IMR-90 (cell line): ENCODE data around the gene SYNGR1. TPM values are rescaled to one million over a fixed set of nuclear protein-coding genes. Genes with fewer than 3 reads are reported as not detected.
"Not testable (repeated sequence)": the region's sequence is repeated elsewhere in the genome, so short reads cannot be mapped to it uniquely, and the experiment has no call there.

ENCODE experiments used
- ATAC-seq: fragments of 200-7000 bp; cut with Tn5 transposase; 2 replicates; pipeline ENCODE4 v1.9.1; 2020; ENCODE audit warnings: low read depth, mild to moderate bottlenecking, moderate library complexity
- BruUV-seq: library from RNA; stranded (reverse); fragments of 400-500 nt; replicated peaks from 2 replicates; lab custom pipeline; 2021; lab: Mats Ljungman, UMichigan
- CTCF ChIA-PET: fragments of 300-600 bp; formaldehyde crosslinking; extraction: SDS; loops from one replicate; lab custom pipeline; 2021; ENCODE audit warnings: antibody characterized with exemption; lab: Yijun Ruan, JAX
- POLR2A ChIA-PET: fragments of 300-600 bp; sonication (Branson Sonifier 250); formaldehyde crosslinking; loops from one replicate; lab custom pipeline; 2022; ENCODE audit warnings: antibody characterized with exemption; ENCODE audit not compliant: unreplicated experiment; lab: Charles Lee
- DNase-seq: peaks from one replicate; pipeline ENCODE4 v3.0.0; 2013
- H2AFZ ChIP-seq: replicated peaks from 2 replicates; pipeline ENCODE3; 2013; ENCODE audit warnings: low read length, mild to moderate bottlenecking; ENCODE audit not compliant: poor library complexity
- H2AK5ac ChIP-seq: 2 replicates; pipeline ENCODE4 v1.6.1; 2013; ENCODE audit warnings: low read depth, low read length, inconsistent platforms
- H2AK9ac ChIP-seq: replicated peaks from 2 replicates; pipeline ENCODE3; 2013; ENCODE audit warnings: mild to moderate bottlenecking, low read depth, low read length, moderate library complexity; ENCODE audit not compliant: poor library complexity
- H2BK120ac ChIP-seq: 2 replicates; pipeline ENCODE4 v1.6.1; 2013; ENCODE audit warnings: low read depth, low read length, inconsistent platforms
- H2BK15ac ChIP-seq: 3 replicates; pipeline ENCODE4 v1.6.1; 2013; ENCODE audit warnings: low read depth, low read length, inconsistent platforms
- H2BK20ac ChIP-seq: 2 replicates; pipeline ENCODE4 v1.6.1; 2013; ENCODE audit warnings: low read depth, mild to moderate bottlenecking, inconsistent platforms, low read length, moderate library complexity
- H2BK5ac ChIP-seq: 2 replicates; pipeline ENCODE4 v1.6.1; 2013; ENCODE audit warnings: mild to moderate bottlenecking, low read depth, low read length, inconsistent platforms; ENCODE audit not compliant: poor library complexity, severe bottlenecking
- H3K14ac ChIP-seq: replicated peaks from 2 replicates; pipeline ENCODE4 v1.6.1; 2013; ENCODE audit warnings: low read depth, low read length, inconsistent platforms
- H3K18ac ChIP-seq: 2 replicates; pipeline ENCODE4 v1.6.1; 2013; ENCODE audit warnings: low read depth, low read length, control low read depth
- H3K23ac ChIP-seq: 2 replicates; pipeline ENCODE4 v1.6.1; 2013; ENCODE audit warnings: low read depth, low read length, inconsistent platforms
- H3K27ac ChIP-seq: 2 replicates; pipeline ENCODE4 v1.5.1; 2013; ENCODE audit warnings: mild to moderate bottlenecking, control low read depth, low read length; ENCODE audit not compliant: insufficient read depth
- H3K27me3 ChIP-seq: 2 replicates; pipeline ENCODE4 v1.6.1; 2013; ENCODE audit warnings: low read length; ENCODE audit not compliant: control insufficient read depth, insufficient read depth
- H3K36me3 ChIP-seq: 2 replicates; pipeline ENCODE4 v1.6.1; 2013; ENCODE audit warnings: low read length, mixed read lengths; ENCODE audit not compliant: control insufficient read depth, insufficient read depth
- H3K4ac ChIP-seq: 2 replicates; pipeline ENCODE4 v1.6.1; 2013; ENCODE audit warnings: low read depth, low read length, inconsistent platforms
- H3K4me1 ChIP-seq: 2 replicates; pipeline ENCODE4 v1.6.1; 2013; ENCODE audit warnings: low read length, mixed read lengths; ENCODE audit not compliant: control insufficient read depth, insufficient read depth
- H3K4me2 ChIP-seq: 2 replicates; pipeline ENCODE4 v1.6.1; 2013; ENCODE audit warnings: low read depth, mild to moderate bottlenecking, control low read depth, low read length, moderate library complexity
- H3K4me3 ChIP-seq: 2 replicates; pipeline ENCODE4 v1.5.1; 2013; ENCODE audit warnings: low read depth, mild to moderate bottlenecking, control low read depth, low read length, moderate library complexity; ENCODE audit not compliant: insufficient read depth
- H3K56ac ChIP-seq: 2 replicates; pipeline ENCODE4 v1.6.1; 2013; ENCODE audit warnings: low read length, inconsistent platforms; ENCODE audit not compliant: insufficient read depth; ENCODE audit errors: extremely low read depth
- H3K79me1 ChIP-seq, 2 experiments: 2 replicates each; pipeline ENCODE4 v1.6.1; 2013; ENCODE audit warnings: low read length in 2 of 2, inconsistent platforms in 1 of 2, low read depth in 1 of 2
- H3K9ac ChIP-seq: 2 replicates; pipeline ENCODE4 v1.6.1; 2013; ENCODE audit warnings: low read depth, low read length, control low read depth
- H3K9me1 ChIP-seq: 2 replicates; pipeline ENCODE4 v1.6.1; 2013; ENCODE audit warnings: low read length, inconsistent platforms; ENCODE audit not compliant: insufficient read depth
- H3K9me3 ChIP-seq: 2 replicates; pipeline ENCODE4 v1.6.1; 2013; ENCODE audit warnings: low read length; ENCODE audit not compliant: control insufficient read depth, insufficient read depth
- H4K20me1 ChIP-seq: 2 replicates; pipeline ENCODE4 v1.6.1; 2013; ENCODE audit warnings: low read length, inconsistent platforms; ENCODE audit not compliant: insufficient read depth
- H4K5ac ChIP-seq: 2 replicates; pipeline ENCODE4 v1.6.1; 2013; ENCODE audit warnings: mild to moderate bottlenecking, low read depth, low read length, control low read depth
- H4K8ac ChIP-seq, 2 experiments: 2 replicates each; pipeline ENCODE4 v1.6.1; 2013; ENCODE audit warnings: low read depth in 2 of 2, low read length in 2 of 2, control low read depth in 1 of 2, inconsistent platforms in 1 of 2
- H4K91ac ChIP-seq: 2 replicates; pipeline ENCODE4 v1.6.1; 2013; ENCODE audit warnings: low read depth, low read length, inconsistent platforms; ENCODE audit not compliant: insufficient read depth
- FOS ChIP-seq: fragments of 150-350 bp; IDR thresholded peaks from 2 replicates; pipeline ENCODE4 v1.6.1; 2016; ENCODE audit warnings: low read depth, low read length
- WGBS, 2 experiments: methylation state at CpG; one replicate each; pipeline versions ENCODE4 v1.1.5 to v1.1.7; 2013; ENCODE audit warnings: missing lambda C conversion rate in 2 of 2; ENCODE audit not compliant: insufficient read length in 1 of 2; ENCODE audit errors: extremely low coverage in 2 of 2; 5-methylcytosine and 5-hydroxymethylcytosine counted together
- dilution Hi-C: fragments of 300-500 bp; cut with HindIII; formaldehyde crosslinking; loops from one replicate; pipeline ENCODE4 v1.14.3; 2018; ENCODE audit warnings: low sequenced_read_pairs; ENCODE audit not compliant: unreplicated experiment
- in situ Hi-C: fragments of 300-500 bp; cut with MboI; formaldehyde crosslinking; loops from 3 replicates; pipeline ENCODE4 v1.14.3; 2019; ENCODE audit warnings: low sequenced_read_pairs, inconsistent platforms, mixed read lengths
- intact Hi-C: fragments of 100-400 bp; cut with micrococcal nuclease; formaldehyde crosslinking; loops from 2 replicates; pipeline ENCODE4 v1.10.0; 2022
- polyA plus RNA-seq, 3 experiments: library from polyadenylated mRNA; depleted of rRNA; stranded (reverse); fragments of >200 nt; gene quantifications; 2 replicates each; pipeline ENCODE4 v1.2.3, GENCODE V29; 2012; ENCODE audit warnings: low replicate concordance in 1 of 3
- total RNA-seq: library from RNA; depleted of rRNA; stranded (reverse); fragments of >200 nt; gene quantifications from 2 replicates; pipeline ENCODE4 v1.2.3, GENCODE V29; 2012

Gene SYNGR1
- total and polyA plus RNA-seq, 2 of the 4 experiments (the other 2 are of a cell fraction) = 6.3 to 81.5 TPM

DNA sequence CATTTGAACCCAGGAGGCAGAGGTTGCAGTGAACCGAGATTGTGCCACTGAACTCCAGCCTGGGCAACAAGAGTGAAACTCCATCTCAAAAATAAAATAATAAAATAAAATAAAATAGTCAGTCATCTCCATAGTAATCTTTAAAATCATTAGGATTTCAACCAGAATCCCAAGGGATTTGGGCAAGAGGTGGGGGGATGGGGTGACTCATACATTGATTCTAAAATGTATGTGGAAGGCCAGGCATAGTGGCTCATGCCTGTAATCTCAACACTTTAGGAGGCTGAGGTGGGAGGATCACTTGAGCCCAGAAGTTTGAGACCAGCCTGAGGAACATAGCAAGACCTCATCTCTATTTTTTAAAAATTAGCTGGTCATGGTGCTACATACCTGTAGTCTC is 19.2 kb upstream of the SYNGR1 start:
- H3K9me1 ChIP-seq, H4K20me1 ChIP-seq, H3K36me3 ChIP-seq, H3K4me2 ChIP-seq, H3K4me1 ChIP-seq, H2BK20ac ChIP-seq, H3K14ac ChIP-seq, H3K18ac ChIP-seq, H2AFZ ChIP-seq, H2BK15ac ChIP-seq, DNase-seq, H3K9me3 ChIP-seq, H4K91ac ChIP-seq, H3K56ac ChIP-seq, CTCF ChIA-PET, H4K5ac ChIP-seq, H3K23ac ChIP-seq, H2AK9ac ChIP-seq, BruUV-seq, intact Hi-C loops, POLR2A ChIA-PET, dilution Hi-C loops, H2BK120ac ChIP-seq, H3K27me3 ChIP-seq, H3K27ac ChIP-seq, H3K4ac ChIP-seq, H3K9ac ChIP-seq, H4K8ac ChIP-seq, H2AK5ac ChIP-seq, in situ Hi-C loops, H2BK5ac ChIP-seq, H3K79me1 ChIP-seq, H3K4me3 ChIP-seq: not testable (repeated sequence)
- TF ChIP-seq FOS = 0 out of 2 replicates have a peak, but pooled peaks have one; percentile 39
- 0 out of 2 replicates have a peak, but pooled peaks have one; percentile 21 for ATAC-seq
- no CpG with 5 or more reads among the region's 1 CpG for WGBS, 2 experiments
